TTC549 (cell line): ENCODE results near the gene PTPN12.
A peak's percentile ranks its signal among the peaks of the same experiment; 100 is the strongest.
"Not testable (repeated sequence)": the region's sequence is repeated elsewhere in the genome, so short reads cannot be mapped to it uniquely, and the experiment has no call there.

Source experiments
- FAIRE-seq: peaks from 2 replicates; lab custom pipeline; 2012; peaks lifted over from hg19 to GRCh38; lab: Jason Lieb, UNC

The PTPN12 gene

GRCh38 chr7:77579797-77580196 lies 42.7 kb downstream of the PTPN12 start:
- FAIRE-seq: no peak

- FAIRE-seq: no peak
These were observed 43.8 kb downstream of the PTPN12 start for GRCh38 chr7:77580762-77581350.

GRCh38 chr7:77587272-77587671 lies 50.2 kb downstream of the PTPN12 start:
- no peak for FAIRE-seq

GRCh38 chr7:77600952-77601351 lies 63.9 kb downstream of the PTPN12 start:
- FAIRE-seq: no peak

GRCh38 chr7:77606562-77606961 lies 69.5 kb downstream of the PTPN12 start:
- FAIRE-seq: no peak

GRCh38 chr7:77619314-77619713 lies 82.2 kb downstream of the PTPN12 start:
- no peak for FAIRE-seq

GRCh38 chr7:77626586-77627308 lies 89.7 kb downstream of the PTPN12 start:
- no peak for FAIRE-seq

GRCh38 chr7:77627309-77627676 lies 90.2 kb downstream of the PTPN12 start:
- no peak for FAIRE-seq

GRCh38 chr7:77629797-77630196 lies 92.7 kb downstream of the PTPN12 start:
- no peak for FAIRE-seq

- FAIRE-seq: no peak
These were observed 94.7 kb downstream of the PTPN12 start for GRCh38 chr7:77631820-77632219.

GRCh38 chr7:77644774-77645173 lies 107.7 kb downstream of the PTPN12 start:
- no peak for FAIRE-seq

GRCh38 chr7:77648742-77649338 lies 111.7 kb downstream of the PTPN12 start:
- FAIRE-seq: no peak

- FAIRE-seq: no peak
These were observed 112.7 kb downstream of the PTPN12 start for GRCh38 chr7:77649716-77650349.

GRCh38 chr7:77651575-77652162 lies 114.6 kb downstream of the PTPN12 start:
- peak; percentile 26 for FAIRE-seq

GRCh38 chr7:77652826-77653225 lies 115.7 kb downstream of the PTPN12 start:
- not testable (repeated sequence) for FAIRE-seq

GRCh38 chr7:77653572-77653971 lies 116.5 kb downstream of the PTPN12 start:
- FAIRE-seq: no peak

GRCh38 chr7:77655356-77655755 lies 118.3 kb downstream of the PTPN12 start:
- no peak for FAIRE-seq

- FAIRE-seq: no peak
These were observed 118.9 kb downstream of the PTPN12 start for GRCh38 chr7:77655836-77656455.

- FAIRE-seq: peak; percentile 77
These were observed 120.5 kb downstream of the PTPN12 start for GRCh38 chr7:77657427-77658224.

- no peak for FAIRE-seq
These were observed 121.8 kb downstream of the PTPN12 start for GRCh38 chr7:77658928-77659327.

- FAIRE-seq: no peak
These were observed 124.7 kb downstream of the PTPN12 start for GRCh38 chr7:77661816-77662215.

- FAIRE-seq: no peak
These were observed 125.8 kb downstream of the PTPN12 start for GRCh38 chr7:77662869-77663268.
